Measurements from ENCODE around the gene TMEM129.

Gene TMEM129

DNA sequence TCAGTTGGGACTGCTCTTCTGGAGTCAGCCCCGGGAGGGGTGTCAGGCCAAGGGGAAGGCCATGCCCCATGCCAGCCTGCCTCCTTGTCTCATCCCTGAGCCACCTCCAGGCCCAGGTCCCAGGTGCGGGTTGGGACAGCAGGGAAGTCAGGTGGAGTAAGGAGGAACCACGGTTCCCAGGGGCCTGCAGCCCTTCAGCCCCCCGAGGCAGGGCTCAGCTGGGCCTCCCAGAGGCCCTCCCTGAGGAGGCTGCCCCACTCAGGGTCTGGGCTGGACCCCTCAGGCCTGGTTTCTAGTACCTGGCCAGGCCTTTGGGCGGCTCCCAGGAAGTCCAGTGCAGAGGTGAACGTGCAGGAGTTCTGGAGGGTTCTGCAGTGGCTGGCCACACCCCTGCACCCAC is 48.6 kb upstream of the TMEM129 start:
- H4K20me1 ChIP-seq (ENCODE audit: insufficient read depth, low read length) = peaks cover 4% of the 10 kb centered on the region
- TF ChIP-seq, protein P1, sequence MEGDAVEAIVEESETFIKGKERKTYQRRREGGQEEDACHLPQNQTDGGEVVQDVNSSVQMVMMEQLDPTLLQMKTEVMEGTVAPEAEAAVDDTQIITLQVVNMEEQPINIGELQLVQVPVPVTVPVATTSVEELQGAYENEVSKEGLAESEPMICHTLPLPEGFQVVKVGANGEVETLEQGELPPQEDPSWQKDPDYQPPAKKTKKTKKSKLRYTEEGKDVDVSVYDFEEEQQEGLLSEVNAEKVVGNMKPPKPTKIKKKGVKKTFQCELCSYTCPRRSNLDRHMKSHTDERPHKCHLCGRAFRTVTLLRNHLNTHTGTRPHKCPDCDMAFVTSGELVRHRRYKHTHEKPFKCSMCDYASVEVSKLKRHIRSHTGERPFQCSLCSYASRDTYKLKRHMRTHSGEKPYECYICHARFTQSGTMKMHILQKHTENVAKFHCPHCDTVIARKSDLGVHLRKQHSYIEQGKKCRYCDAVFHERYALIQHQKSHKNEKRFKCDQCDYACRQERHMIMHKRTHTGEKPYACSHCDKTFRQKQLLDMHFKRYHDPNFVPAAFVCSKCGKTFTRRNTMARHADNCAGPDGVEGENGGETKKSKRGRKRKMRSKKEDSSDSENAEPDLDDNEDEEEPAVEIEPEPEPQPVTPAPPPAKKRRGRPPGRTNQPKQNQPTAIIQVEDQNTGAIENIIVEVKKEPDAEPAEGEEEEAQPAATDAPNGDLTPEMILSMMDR (IDR thresholded peaks at IDR 0.05; ENCODE audit: borderline replicate concordance, extremely low read depth, low read length, poor library complexity, severe bottlenecking) = no peak
- no peak for TF ChIP-seq EZH2 (IDR thresholded peaks at IDR 0.05; ENCODE audit: borderline replicate concordance, low read depth, low read length, severe bottlenecking)
- no peak overlapping the region for H3K9ac ChIP-seq (ENCODE audit: low read depth, low read length)
- DNase-seq (no peak), ATAC-seq (ENCODE audit: insufficient read depth, low read depth) (no peak)
- no peaks in the 10 kb centered on the region for H3K79me2 ChIP-seq (ENCODE audit: insufficient read depth, low read length)
- no peaks in the 10 kb centered on the region for H3K36me3 ChIP-seq (ENCODE audit: insufficient read depth, low read length)
- H3K4me3 ChIP-seq (ENCODE audit: low read depth in 1 of 2, low read length in 2 of 2) = no peak overlapping the region
- no peak overlapping the region for H3K27ac ChIP-seq (ENCODE audit: low read length)
- no peaks in the 10 kb centered on the region for H3K9me3 ChIP-seq (ENCODE audit: insufficient read depth, low read length, severe bottlenecking)
- H2AFZ ChIP-seq (ENCODE audit: low read depth, low read length) = no peak overlapping the region
- no peaks in the 10 kb centered on the region for H3K4me1 ChIP-seq (ENCODE audit: insufficient read depth, low read length)
- H3K4me2 ChIP-seq (ENCODE audit: insufficient read depth, low read length) = no peak overlapping the region
- no peaks in the 10 kb centered on the region for H3K27me3 ChIP-seq (ENCODE audit: insufficient read depth, low read length, poor library complexity)

DNA sequence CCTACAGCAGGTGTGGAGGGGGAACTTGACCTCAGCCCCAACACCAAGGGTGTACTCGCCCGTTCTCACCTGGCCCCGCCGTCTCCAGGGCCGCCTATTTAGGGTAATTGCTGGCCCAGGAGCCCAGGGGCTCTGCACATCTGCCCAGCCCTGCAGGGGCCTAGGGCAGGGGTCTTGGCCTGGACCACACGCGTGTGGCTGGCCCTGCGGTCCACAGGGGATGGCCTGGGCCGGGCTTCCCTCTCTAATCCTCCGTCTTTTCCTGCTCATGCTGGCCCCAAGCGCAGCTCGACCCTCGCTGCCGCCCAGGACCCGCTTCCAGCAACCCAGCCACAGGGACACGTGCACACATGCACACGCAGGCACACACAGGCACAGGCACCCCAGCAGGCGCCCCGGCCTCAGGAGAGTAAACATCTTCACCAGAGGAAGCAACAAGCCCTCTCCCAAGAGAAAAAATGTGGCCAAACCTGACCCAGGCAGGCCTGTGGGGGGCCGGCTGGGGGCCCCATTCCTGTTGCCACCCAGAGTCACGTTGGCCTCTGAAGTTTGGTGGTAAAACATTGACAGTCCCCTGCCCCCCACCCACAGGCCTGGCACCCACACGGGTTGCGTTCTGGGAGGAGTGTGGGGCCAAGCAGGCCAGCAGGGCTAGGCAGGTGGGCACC is 47.4 kb upstream of the TMEM129 start:
- H3K27ac ChIP-seq (ENCODE audit: low read length) = no peak overlapping the region
- ATAC-seq (ENCODE audit: insufficient read depth, low read depth) = no peak
- H3K4me3 ChIP-seq (ENCODE audit: low read depth in 1 of 2, low read length in 2 of 2) = no peak overlapping the region
- H2AFZ ChIP-seq (ENCODE audit: low read depth, low read length) = no peak overlapping the region
- H3K79me2 ChIP-seq (ENCODE audit: insufficient read depth, low read length) = no peaks in the 10 kb centered on the region
- no peak for TF ChIP-seq EZH2 (IDR thresholded peaks at IDR 0.05; ENCODE audit: borderline replicate concordance, low read depth, low read length, severe bottlenecking)
- TF ChIP-seq, protein P1 (IDR thresholded peaks at IDR 0.05; ENCODE audit: borderline replicate concordance, extremely low read depth, low read length, poor library complexity, severe bottlenecking) = no peak
- H3K9me3 ChIP-seq (ENCODE audit: insufficient read depth, low read length, severe bottlenecking) = no peaks in the 10 kb centered on the region
- H3K36me3 ChIP-seq (ENCODE audit: insufficient read depth, low read length) = no peaks in the 10 kb centered on the region
- no peak overlapping the region for H3K4me2 ChIP-seq (ENCODE audit: insufficient read depth, low read length)
- no peaks in the 10 kb centered on the region for H3K4me1 ChIP-seq (ENCODE audit: insufficient read depth, low read length)
- no peak for DNase-seq
- no peaks in the 10 kb centered on the region; the same call in 1 of the 2 replicates for H4K20me1 ChIP-seq (ENCODE audit: insufficient read depth, low read length)
- H3K27me3 ChIP-seq (ENCODE audit: insufficient read depth, low read length, poor library complexity) = no peaks in the 10 kb centered on the region
- H3K9ac ChIP-seq (ENCODE audit: low read depth, low read length) = no peak overlapping the region

DNA sequence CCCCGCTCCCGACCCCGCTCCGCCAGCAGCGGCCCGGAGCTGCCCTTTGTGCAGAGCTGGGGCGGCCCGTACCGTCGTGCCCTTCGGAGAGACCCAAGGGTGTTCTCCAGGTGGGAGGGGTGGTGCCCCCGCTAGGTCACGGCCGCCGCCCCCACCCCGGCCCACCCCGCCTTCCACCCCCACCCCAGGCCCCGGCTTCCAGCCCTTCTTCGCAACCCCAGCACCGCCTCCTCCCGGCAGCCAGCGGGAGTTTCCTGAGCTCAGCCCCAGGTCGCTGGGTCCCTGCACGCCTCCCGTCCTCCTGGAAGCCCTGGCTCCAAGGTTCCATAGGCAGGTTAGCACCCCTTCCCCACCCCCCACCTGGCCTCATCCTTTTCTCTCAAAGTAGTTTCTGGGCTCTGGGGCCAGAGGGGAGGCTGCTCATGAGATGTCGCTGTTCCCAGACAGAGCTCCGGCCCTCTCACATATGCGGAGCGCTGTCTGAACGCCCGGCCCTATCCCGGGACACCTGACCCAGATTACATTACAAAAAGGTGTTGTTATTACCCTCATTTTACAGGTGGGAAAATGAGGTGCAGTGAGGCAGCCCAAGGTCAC is 46.7 kb upstream of the TMEM129 start:
- Histone ChIP-seq H3K27me3 (ENCODE audit: insufficient read depth, low read length, poor library complexity) (no peaks in the 10 kb centered on the region), H3K36me3 (ENCODE audit: insufficient read depth, low read length) (no peaks in the 10 kb centered on the region), H3K9ac (ENCODE audit: low read depth, low read length) (no peak overlapping the region), H3K4me2 (ENCODE audit: insufficient read depth, low read length) (no peak overlapping the region), H2AFZ (ENCODE audit: low read depth, low read length) (no peak overlapping the region), H3K4me3 (ENCODE audit: low read depth in 1 of 2, low read length in 2 of 2) (no peak overlapping the region), H3K27ac (ENCODE audit: low read length) (no peak overlapping the region), H4K20me1 (ENCODE audit: insufficient read depth, low read length) (no peaks in the 10 kb centered on the region; the same call in 1 of the 2 replicates), H3K4me1 (ENCODE audit: insufficient read depth, low read length) (no peaks in the 10 kb centered on the region), H3K79me2 (ENCODE audit: insufficient read depth, low read length) (no peaks in the 10 kb centered on the region), H3K9me3 (ENCODE audit: insufficient read depth, low read length, severe bottlenecking) (no peaks in the 10 kb centered on the region)
- DNase-seq (no peak), ATAC-seq (ENCODE audit: insufficient read depth, low read depth) (no peak)
- TF ChIP-seq EZH2 (IDR thresholded peaks at IDR 0.05; ENCODE audit: borderline replicate concordance, low read depth, low read length, severe bottlenecking) = no peak
- TF ChIP-seq, protein P1 (IDR thresholded peaks at IDR 0.05; ENCODE audit: borderline replicate concordance, extremely low read depth, low read length, poor library complexity, severe bottlenecking) = peak; percentile 9
